GM19324 (cell line): ENCODE results near the gene DCAF10.
"Not testable (repeated sequence)": the region's sequence is repeated elsewhere in the genome, so short reads cannot be mapped to it uniquely, and the experiment has no call there.

Experiments used
- ATAC-seq: cut with Tn5 transposase; IDR thresholded peaks from one replicate; pipeline ENCODE4 v1.9.1; 2021; ENCODE audit warnings: mild to moderate bottlenecking, moderate library complexity; ENCODE audit not compliant: unreplicated experiment, low FRiP score

Gene DCAF10

GRCh38 chr9:37790096-37790495 lies 10.5 kb upstream of the DCAF10 start:
- ATAC-seq = no peak

GRCh38 chr9:37792122-37792521 lies 8.5 kb upstream of the DCAF10 start:
- no peak for ATAC-seq

GRCh38 chr9:37796232-37796631 lies 4.4 kb upstream of the DCAF10 start:
- no peak for ATAC-seq

GRCh38 chr9:37798677-37799076 lies 1.9 kb upstream of the DCAF10 start:
- ATAC-seq = no peak

GRCh38 chr9:37801287-37801850 lies 772 bp downstream of the DCAF10 start:
- ATAC-seq = peak; percentile 47

- no peak for ATAC-seq
Measured at GRCh38 chr9:37801959-37802711, 1.5 kb downstream of the DCAF10 start.

- ATAC-seq = no peak
Measured at GRCh38 chr9:37806271-37806670, 5.7 kb downstream of the DCAF10 start.

GRCh38 chr9:37809676-37810075 lies 9.1 kb downstream of the DCAF10 start:
- ATAC-seq = not testable (repeated sequence)

GRCh38 chr9:37811906-37812476 lies 11.4 kb downstream of the DCAF10 start:
- ATAC-seq = no peak

GRCh38 chr9:37812773-37813379 lies 12.3 kb downstream of the DCAF10 start:
- ATAC-seq = no peak

- no peak for ATAC-seq
Measured at GRCh38 chr9:37818849-37819248, 18.3 kb downstream of the DCAF10 start.

- ATAC-seq = no peak
Measured at GRCh38 chr9:37820142-37820541, 19.5 kb downstream of the DCAF10 start.

GRCh38 chr9:37825174-37825573 lies 24.6 kb downstream of the DCAF10 start:
- ATAC-seq = not testable (repeated sequence)

- no peak for ATAC-seq
Measured at GRCh38 chr9:37827483-37828165, 27.0 kb downstream of the DCAF10 start.

- no peak for ATAC-seq
Measured at GRCh38 chr9:37835821-37836220, 35.2 kb downstream of the DCAF10 start.

- ATAC-seq = no peak
Measured at GRCh38 chr9:37836386-37836785, 35.8 kb downstream of the DCAF10 start.

- ATAC-seq = no peak
Measured at GRCh38 chr9:37839496-37840461, 39.2 kb downstream of the DCAF10 start.

- no peak for ATAC-seq
Measured at GRCh38 chr9:37840560-37841194, 40.1 kb downstream of the DCAF10 start.

GRCh38 chr9:37852222-37852621 lies 51.6 kb downstream of the DCAF10 start:
- ATAC-seq = no peak
